GM23248 (cell line): ENCODE measurements around the gene SF3A2.

Experiments
- EZH2 ChIP-seq: fragments of 200-600 bp; sonication (generic); IDR thresholded peaks from 2 replicates; pipeline ENCODE4 v1.6.1; 2018; ENCODE audit warnings: antibody characterized with exemption, mild to moderate bottlenecking; ENCODE audit not compliant: insufficient read depth, poor library complexity, severe bottlenecking
- EZH2phosphoT487 ChIP-seq: fragments of 200-600 bp; sonication (generic); IDR thresholded peaks from 2 replicates; pipeline ENCODE4 v1.6.1; 2018; ENCODE audit warnings: antibody characterized with exemption, moderate library complexity, mild to moderate bottlenecking, low read depth; ENCODE audit not compliant: insufficient read depth

GRCh38 chr19:2221250-2221831 is 15.3 kb upstream of the SF3A2 start:
- TF ChIP-seq EZH2 (no peak), EZH2phosphoT487 (no peak)
